Epithelial cell of esophagus (primary cell): ENCODE data around the gene XDH.

Experiments
- DNase-seq: peaks from one replicate; pipeline ENCODE4 v3.0.0; 2010; ENCODE audit warnings: low read depth
- H3K4me3 ChIP-seq: 2 replicates; pipeline ENCODE4 v1.5.1; 2011; ENCODE audit warnings: mild to moderate bottlenecking, low read length, control low read depth
- TF ChIP-seq, protein P1 (sequence below): IDR thresholded peaks from 2 replicates; pipeline ENCODE4 v1.5.1; 2011; ENCODE audit warnings: low read depth, mild to moderate bottlenecking, low read length, control low read depth, inconsistent platforms; ENCODE audit not compliant: insufficient read depth; ENCODE audit errors: missing control alignments

Gene XDH

DNA sequence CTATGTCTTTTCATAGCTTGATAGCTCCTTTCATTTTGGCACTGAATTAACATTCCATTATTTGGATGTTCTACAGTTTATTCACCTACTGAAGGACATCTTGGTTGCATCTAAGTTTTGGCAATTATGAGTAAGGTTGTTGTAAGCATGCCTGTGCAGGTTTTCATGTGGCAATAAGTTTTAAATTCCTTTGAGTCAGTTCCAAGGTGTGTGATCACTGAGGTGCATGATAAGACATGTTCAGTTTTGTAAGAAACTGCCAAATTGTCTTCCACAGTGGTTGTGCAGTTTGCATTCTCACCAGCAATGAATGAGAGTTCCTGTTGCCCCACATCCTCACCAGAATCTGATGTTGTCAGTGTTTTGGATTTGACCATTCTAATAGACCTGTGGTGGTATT lies 24.2 kb downstream of the XDH start:
- DNase-seq = peak; percentile 99
- H3K4me3 ChIP-seq = no peak overlapping the region
- TF ChIP-seq, protein P1, sequence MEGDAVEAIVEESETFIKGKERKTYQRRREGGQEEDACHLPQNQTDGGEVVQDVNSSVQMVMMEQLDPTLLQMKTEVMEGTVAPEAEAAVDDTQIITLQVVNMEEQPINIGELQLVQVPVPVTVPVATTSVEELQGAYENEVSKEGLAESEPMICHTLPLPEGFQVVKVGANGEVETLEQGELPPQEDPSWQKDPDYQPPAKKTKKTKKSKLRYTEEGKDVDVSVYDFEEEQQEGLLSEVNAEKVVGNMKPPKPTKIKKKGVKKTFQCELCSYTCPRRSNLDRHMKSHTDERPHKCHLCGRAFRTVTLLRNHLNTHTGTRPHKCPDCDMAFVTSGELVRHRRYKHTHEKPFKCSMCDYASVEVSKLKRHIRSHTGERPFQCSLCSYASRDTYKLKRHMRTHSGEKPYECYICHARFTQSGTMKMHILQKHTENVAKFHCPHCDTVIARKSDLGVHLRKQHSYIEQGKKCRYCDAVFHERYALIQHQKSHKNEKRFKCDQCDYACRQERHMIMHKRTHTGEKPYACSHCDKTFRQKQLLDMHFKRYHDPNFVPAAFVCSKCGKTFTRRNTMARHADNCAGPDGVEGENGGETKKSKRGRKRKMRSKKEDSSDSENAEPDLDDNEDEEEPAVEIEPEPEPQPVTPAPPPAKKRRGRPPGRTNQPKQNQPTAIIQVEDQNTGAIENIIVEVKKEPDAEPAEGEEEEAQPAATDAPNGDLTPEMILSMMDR = peak; percentile 16

DNA sequence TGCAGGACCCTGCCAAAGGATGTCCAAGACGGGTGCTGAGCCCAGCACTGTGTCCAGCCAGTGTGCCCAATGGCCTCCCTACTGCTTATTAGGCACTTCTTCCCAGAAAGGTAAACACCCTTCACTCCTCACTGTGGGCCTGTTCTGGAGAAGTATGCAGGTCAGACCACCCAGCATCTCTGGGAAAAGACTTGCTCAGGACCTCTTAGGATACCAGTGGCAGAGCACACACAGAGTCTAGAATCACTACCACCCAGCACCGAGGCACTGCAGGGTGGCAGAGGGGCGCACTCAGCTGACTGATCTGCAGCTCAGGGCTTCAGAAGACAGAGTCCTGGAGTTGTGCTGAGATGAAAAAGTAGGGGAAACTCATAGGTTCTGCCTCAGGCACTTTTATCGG lies 25.8 kb downstream of the XDH start:
- TF ChIP-seq, protein P1 = no peak
- no peak for DNase-seq
- H3K4me3 ChIP-seq = no peak overlapping the region

DNA sequence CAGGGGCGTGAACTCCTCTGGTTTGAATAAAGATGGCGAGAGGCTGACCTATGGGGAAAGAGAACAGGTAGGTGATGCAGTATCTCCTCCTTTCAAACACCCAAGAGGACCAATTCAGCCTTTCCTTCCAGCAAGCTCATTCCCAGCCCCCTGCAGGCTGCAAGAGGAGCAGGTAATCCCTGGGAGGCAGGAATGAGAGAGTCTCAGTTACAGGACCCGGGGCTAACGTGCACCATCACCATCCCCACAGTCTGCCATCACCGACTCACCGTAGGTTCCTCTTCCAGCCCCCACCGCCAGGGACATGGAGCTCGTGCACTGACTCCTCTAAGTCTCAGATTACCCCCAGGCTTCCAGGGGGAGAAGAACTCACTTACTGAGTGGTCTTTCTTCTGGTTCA lies 26.7 kb downstream of the XDH start:
- no peak for DNase-seq
- H3K4me3 ChIP-seq = no peak overlapping the region
- TF ChIP-seq, protein P1 = no peak

DNA sequence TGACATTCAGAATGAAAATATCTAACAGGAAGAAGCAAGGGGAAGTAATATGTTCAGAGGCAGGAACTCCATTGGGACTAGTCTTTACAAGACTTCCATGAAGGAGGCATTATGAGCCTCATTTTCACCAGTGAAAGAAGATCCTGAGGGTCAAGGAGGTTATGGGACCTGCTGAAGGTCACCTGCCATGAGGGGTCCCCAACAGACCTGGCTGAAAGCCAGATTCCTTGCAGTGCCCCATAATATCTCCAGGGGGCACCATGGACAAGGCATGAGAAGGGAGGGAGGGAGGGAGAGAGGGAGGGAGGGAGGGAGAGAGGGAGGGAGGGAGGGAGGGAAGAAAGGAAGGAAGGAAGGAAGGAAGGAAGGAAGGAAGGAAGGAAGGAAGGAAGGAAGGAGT lies 27.9 kb downstream of the XDH start:
- DNase-seq = peak; percentile 11
- H3K4me3 ChIP-seq = no peak overlapping the region
- TF ChIP-seq, protein P1 = no peak

DNA sequence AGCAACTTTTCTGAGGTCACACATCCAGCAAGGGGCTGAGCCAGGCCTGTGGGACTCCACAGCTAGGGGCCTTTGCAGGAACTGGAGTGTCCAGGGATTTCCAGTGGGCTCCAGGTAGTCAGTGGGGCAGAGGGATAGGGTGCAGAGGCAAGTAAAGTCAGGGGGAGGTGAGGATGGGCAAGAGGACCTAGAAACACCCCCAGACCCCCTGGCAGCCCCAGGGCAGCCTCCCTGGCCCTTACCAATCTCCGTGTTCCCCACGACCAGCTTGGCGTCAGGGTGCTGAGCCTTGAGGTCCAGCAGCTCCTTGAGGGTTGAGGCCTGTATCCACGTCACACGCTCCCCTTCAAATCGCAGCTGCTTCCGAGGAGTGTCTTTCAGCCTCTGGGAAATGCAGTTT lies 28.4 kb downstream of the XDH start:
- no peak overlapping the region for H3K4me3 ChIP-seq
- no peak for DNase-seq
- TF ChIP-seq, protein P1 = no peak

DNA sequence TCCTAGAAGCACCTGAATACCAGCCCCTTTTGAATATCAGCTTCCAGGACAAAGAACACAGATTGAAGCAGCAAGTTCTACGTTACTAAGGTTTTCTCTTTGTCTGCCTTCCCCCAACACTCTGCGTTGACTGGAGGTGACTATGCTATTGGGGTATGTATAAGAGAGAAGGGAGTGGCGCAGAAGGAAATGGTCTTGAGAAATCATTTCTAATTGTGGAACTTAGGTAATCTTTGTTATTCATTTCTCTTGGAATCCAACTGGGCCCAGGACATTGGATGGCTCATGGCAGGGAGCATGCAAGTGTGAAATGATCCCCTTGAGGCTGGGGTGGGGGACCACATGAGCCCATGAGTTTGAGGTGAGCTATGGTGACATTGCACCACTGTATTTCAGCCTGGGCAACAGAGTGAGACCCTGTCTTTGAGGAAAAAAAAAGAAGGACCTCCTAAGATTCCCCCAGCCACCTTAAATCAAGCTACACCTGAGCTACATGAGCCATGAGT lies 29.7 kb downstream of the XDH start:
- TF ChIP-seq, protein P1 = no peak

DNA sequence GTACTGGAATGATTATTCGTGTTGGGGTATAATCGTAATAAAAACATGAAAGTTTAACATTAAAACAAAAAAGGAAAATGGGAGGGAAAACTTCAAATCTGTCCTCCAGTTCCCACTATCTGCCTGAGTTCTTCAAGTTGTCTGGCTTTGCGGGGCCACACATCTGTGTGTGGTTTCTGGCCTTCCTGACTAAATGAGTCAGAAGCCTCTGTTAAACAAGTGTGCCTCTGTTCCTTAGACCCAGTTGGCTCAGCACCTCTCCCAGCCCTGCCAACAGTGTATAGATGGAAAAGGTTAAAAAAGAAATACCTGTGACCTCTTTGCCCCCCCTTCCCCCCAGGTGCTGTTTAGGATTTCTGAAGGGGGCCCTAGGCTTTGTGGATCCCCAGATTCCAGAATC lies 30.2 kb downstream of the XDH start:
- TF ChIP-seq, protein P1 = no peak
- H3K4me3 ChIP-seq = no peak overlapping the region
- peak; percentile 90 for DNase-seq

More for the DNA sequence above, 29.7 kb downstream of the XDH start:
- DNase-seq = peak; percentile 98
- H3K4me3 ChIP-seq = no peak overlapping the region
